Heart left ventricle (tissue), 16 donors: ENCODE data around the gene VWDE. TPM values are rescaled to one million over a fixed set of nuclear protein-coding genes. Genes with fewer than 3 reads are reported as not detected.

Experiments used
- ATAC-seq, 4 donors: fragments of 200-7000 bp; cut with Tn5 transposase; one replicate each; pipeline ENCODE4 v1.9.1; 2020 to 2022; ENCODE audit warnings: moderate library complexity in 4 of 4, mild to moderate bottlenecking in 3 of 4, moderate number of reproducible peaks in 1 of 4
- DNase-seq, 5 donors: peaks; one replicate each; pipeline ENCODE4 v3.0.0-alpha.2; 2020
- H3K27ac ChIP-seq, 12 donors: fragments of 200-600 bp; sonication (generic) in 4 of 12; one replicate each; pipeline versions ENCODE4 v1.5.0 to v1.8.0; 2016 to 2022; ENCODE audit warnings: mild to moderate bottlenecking in 2 of 12
- H3K27me3 ChIP-seq, 9 donors: fragments of 200-600 bp; sonication (generic) in 2 of 9; one replicate each; pipeline versions ENCODE4 v1.5.1 to v1.8.0; 2016 to 2022; ENCODE audit warnings: mild to moderate bottlenecking in 3 of 9
- H3K36me3 ChIP-seq, 9 donors: fragments of 200-600 bp; sonication (generic) in 2 of 9; one replicate each; pipeline versions ENCODE4 v1.5.0 to v1.8.0; 2018 to 2022; ENCODE audit warnings: mild to moderate bottlenecking in 2 of 9
- H3K4me1 ChIP-seq, 12 donors: fragments of 200-600 bp; sonication (generic) in 4 of 12; one replicate each; pipeline versions ENCODE4 v1.5.0 to v1.8.0; 2016 to 2022; ENCODE audit warnings: mild to moderate bottlenecking in 3 of 12
- H3K4me3 ChIP-seq, 12 donors: fragments of 200-600 bp; sonication (generic) in 4 of 12; one replicate each; pipeline versions ENCODE4 v1.5.0 to v1.8.0; 2017 to 2022; ENCODE audit warnings: mild to moderate bottlenecking in 9 of 12, moderate library complexity in 4 of 12
- H3K9me3 ChIP-seq, 12 donors: fragments of 200-600 bp; sonication (generic) in 4 of 12; one replicate each; pipeline versions ENCODE4 v1.5.0 to v1.8.0; 2016 to 2022; ENCODE audit warnings: mild to moderate bottlenecking in 1 of 12
- POLR2A ChIP-seq, 2 donors: fragments of 450-650 bp; IDR thresholded peaks; one replicate each; pipeline ENCODE4 v1.6.1; 2017; ENCODE audit warnings: antibody characterized with exemption in 2 of 2, mild to moderate bottlenecking in 2 of 2, moderate library complexity in 2 of 2
- WGBS, 4 donors: extraction: QIAGEN DNeasy Blood & Tissue Kit in 2 of 4; methylation state at CpG; one replicate each; pipeline versions ENCODE4 v1.1.5 to v1.1.7; 2013 to 2018; 5-methylcytosine and 5-hydroxymethylcytosine counted together
- intact Hi-C, 10 donors: fragments of 100-400 bp; cut with DNase I; formaldehyde crosslinking; loops; one replicate each; pipeline versions ENCODE4 v1.11.1 to v1.14.2; 2022
- polyA plus RNA-seq, 2 donors: library from polyadenylated mRNA; stranded (reverse); fragments of 200-250 nt; gene quantifications; one replicate each; pipeline ENCODE4 v1.2.3, GENCODE V29; 2013
- total RNA-seq, 9 donors: library from RNA; depleted of rRNA in 2 of 9; stranded (reverse); fragments of >200 nt in 2 of 9; fragmentation: NEBNext Ultra II Directional in 3 of 9; extraction: Animal tissue kit (Norgen Biotek cat#: 25700) in 3 of 9; gene quantifications; one replicate each; pipeline versions ENCODE4 v1.1.0 to v1.2.4, GENCODE V29; 2016 to 2023
- TF ChIP-seq, protein P1 (sequence below), 12 donors: fragments of 200-600 bp; sonication (generic) in 4 of 12; IDR thresholded peaks; one replicate each; pipeline versions ENCODE4 v1.5.0 to v1.8.0; 2018 to 2022; ENCODE audit warnings: antibody characterized with exemption in 12 of 12, mild to moderate bottlenecking in 5 of 12
- donor health status: ischemic (EF 13 %, LVEDD 7.1; RV severe dilation, severe dysfunction).
- donor health status: healthy with polysubstance abuse.
- donor health status: DM: no; HTN: yes; CAD: no.
- donor health status: DM: no; HTN: no; CAD: no.
- donor health status: ischemic (EF 25% LVEDD 6.9; RV normal size, moderate dysfunction).
- donor health status: ischemic (EF 25% LVEDD 5.7; RV mildly dilated, moderate dysfunction).
- donor health status: healthy.
- donor health status: DM: yes; HTN: yes; CAD: no.
- donor health status: ischemic (EF 35%, LVEDD 5.7; RV mildly dilated, moderate dysfunction).
- donor health status: nonischemic (EF 11% LVEDD 7.7; RV severe dilation, severe dysfunction).
- donor health status: DM: yes; HTN: yes; CAD: no.
- donor health status: PGD.
- donor health status: ischemic (EF 29% LVEDD 5.4; RV normal size, mild dysfunction).
- donor health status: nonischemic (EF 23%, LVEDD 6.1; RV moderate dilation, normal function).

VWDE gene
- total and polyA plus RNA-seq, 11 donors = 0.07 to 0.58 (median 0.27) TPM; not detected in 8

DNA sequence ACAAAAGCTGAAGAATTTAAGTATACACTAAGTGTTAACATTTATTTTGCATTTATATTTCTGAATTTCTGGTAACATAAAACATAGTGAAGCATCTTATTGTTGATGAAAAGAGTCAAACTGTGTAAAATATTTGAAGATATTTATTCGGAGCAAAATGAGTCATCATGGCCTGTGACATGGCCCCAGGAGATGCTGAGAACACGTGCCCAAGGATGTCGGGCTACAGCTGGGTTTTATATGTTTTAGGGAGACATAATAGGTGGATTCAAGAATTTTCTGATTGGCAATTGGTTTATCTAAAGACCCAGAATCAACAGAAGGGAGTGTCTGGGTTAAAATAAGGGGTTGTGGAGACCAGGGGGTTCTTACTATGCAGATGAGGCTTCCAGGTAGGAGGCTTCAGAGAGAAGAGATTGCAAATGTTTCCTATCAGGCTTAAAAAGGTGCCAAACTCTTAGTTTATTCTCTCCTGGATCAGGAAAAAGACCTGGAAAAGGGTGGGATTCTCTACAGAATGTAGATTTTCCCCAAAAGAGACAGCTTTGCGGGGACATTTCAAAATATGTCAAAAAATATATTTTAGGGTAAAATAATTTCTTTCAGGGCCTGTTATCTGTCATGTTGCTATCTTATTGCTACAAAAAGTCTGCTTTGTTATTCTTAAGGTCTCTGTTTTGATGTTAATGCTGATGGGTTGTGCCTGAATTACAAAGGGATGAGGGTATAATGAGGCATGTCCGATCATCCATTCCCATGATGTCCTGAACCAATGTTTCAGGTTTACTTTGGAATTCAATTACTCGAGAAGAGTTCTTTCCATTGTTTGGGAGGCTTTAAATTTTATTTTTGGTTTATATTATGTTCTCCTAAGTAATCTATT lies 74.5 kb downstream of the VWDE start:
- Histone ChIP-seq H3K9me3 (no peaks in the 10 kb centered on the region), H3K4me3 (no peak overlapping the region), H3K4me1 (no peaks in the 10 kb centered on the region), H3K27ac (no peak overlapping the region), H3K36me3 (no peaks in the 10 kb centered on the region), H3K27me3 (peaks cover 0 to 2% (median 0%) of the 10 kb centered on the region in 9 donors)
- WGBS, 4 donors = 38 to 58% (median 55%) methylated on average over 6 of the region's 6 CpGs
- DNase-seq (no peak), ATAC-seq (no peak)
- no peak for TF ChIP-seq POLR2A (IDR thresholded peaks at IDR 0.05)
- TF ChIP-seq, protein P1, sequence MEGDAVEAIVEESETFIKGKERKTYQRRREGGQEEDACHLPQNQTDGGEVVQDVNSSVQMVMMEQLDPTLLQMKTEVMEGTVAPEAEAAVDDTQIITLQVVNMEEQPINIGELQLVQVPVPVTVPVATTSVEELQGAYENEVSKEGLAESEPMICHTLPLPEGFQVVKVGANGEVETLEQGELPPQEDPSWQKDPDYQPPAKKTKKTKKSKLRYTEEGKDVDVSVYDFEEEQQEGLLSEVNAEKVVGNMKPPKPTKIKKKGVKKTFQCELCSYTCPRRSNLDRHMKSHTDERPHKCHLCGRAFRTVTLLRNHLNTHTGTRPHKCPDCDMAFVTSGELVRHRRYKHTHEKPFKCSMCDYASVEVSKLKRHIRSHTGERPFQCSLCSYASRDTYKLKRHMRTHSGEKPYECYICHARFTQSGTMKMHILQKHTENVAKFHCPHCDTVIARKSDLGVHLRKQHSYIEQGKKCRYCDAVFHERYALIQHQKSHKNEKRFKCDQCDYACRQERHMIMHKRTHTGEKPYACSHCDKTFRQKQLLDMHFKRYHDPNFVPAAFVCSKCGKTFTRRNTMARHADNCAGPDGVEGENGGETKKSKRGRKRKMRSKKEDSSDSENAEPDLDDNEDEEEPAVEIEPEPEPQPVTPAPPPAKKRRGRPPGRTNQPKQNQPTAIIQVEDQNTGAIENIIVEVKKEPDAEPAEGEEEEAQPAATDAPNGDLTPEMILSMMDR (IDR thresholded peaks at IDR 0.05) = no peak
- intact Hi-C loops = no loop called here

DNA sequence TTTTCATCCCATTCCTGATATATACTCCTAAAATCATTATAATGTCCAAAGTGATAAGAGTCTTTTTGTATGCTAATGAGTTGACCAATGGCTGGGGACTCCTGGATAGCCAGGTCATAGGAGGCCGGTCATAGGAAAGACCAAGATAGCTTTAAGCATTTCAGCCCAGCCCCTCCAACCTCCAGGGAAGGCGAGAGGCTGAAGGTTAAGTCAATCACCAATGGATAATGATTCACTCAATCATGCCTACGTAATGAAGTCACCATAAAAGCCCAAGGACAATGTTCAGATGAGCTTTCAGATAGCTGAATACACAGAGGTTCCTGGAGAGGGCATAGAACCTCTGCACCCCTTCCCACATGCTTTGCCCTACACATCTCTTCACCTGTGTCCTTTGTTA lies 75.7 kb downstream of the VWDE start:
- H3K36me3 ChIP-seq = no peaks in the 10 kb centered on the region
- WGBS, 4 donors = 68 to 85% (median 84%) methylated on average over 3 of the region's 3 CpGs
- H3K27ac ChIP-seq = no peak overlapping the region
- intact Hi-C loops = no loop called here
- H3K4me3 ChIP-seq = no peak overlapping the region
- no peak for DNase-seq
- no peaks in the 10 kb centered on the region for H3K9me3 ChIP-seq
- H3K27me3 ChIP-seq = peaks cover 0 to 2% (median 0%) of the 10 kb centered on the region in 9 donors
- no peak for TF ChIP-seq POLR2A (IDR thresholded peaks at IDR 0.05)
- TF ChIP-seq, protein P1 (IDR thresholded peaks at IDR 0.05) = no peak
- H3K4me1 ChIP-seq = no peaks in the 10 kb centered on the region
- no peak for ATAC-seq

DNA sequence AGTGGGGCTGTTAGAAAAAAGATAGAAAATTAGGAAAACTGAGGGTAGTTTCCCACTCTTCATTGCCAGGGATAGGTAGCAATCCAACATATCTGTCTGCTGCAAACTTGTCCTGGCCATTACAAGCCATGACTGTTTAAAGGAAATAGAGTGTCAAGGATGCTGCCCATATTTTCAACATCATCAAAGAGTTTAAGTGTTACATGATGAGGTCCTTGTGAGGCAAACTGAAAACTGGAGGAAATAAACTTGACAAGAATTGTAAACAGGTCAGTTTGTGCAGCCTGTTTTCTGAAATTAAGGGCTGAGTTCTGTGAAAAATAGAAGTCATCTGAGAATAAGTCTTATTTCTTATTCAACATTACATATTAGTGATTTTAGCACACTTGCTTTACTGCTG lies 78.0 kb downstream of the VWDE start:
- intact Hi-C loops = loop anchor here in 1 of 10 donors (2.0 kb wide), 1 partner anchor 259 kb away; no protein-coding TSS in a partner anchor
- DNase-seq = no peak

GRCh38 chr7:12323415-12323814 lies 80.2 kb downstream of the VWDE start:
- WGBS, 4 donors = 67 to 71% (median 69%) methylated on average over 10 of the region's 10 CpGs
- TF ChIP-seq POLR2A (IDR thresholded peaks at IDR 0.05) = no peak
- TF ChIP-seq, protein P1 (IDR thresholded peaks at IDR 0.05) = no peak
- intact Hi-C loops = loop anchor here in 9 of 10 donors (2.0 to 5.0 kb wide), 9 partner anchors 251 to 897 kb away; partner anchors contain the start of gene THSD7A (in 1 of the 9)
- no peak for ATAC-seq
- no peaks in the 10 kb centered on the region for H3K36me3 ChIP-seq
- no peaks in the 10 kb centered on the region for H3K4me1 ChIP-seq
- no peaks in the 10 kb centered on the region for H3K9me3 ChIP-seq
- no peak for DNase-seq
- H3K27ac ChIP-seq = no peak overlapping the region
- H3K27me3 ChIP-seq = peaks cover 0 to 2% (median 0%) of the 10 kb centered on the region in 9 donors
- H3K4me3 ChIP-seq = no peak overlapping the region

More for the DNA sequence above, 78.0 kb downstream of the VWDE start:
- TF ChIP-seq, protein P1 (IDR thresholded peaks at IDR 0.05) = no peak
- no peak for TF ChIP-seq POLR2A (IDR thresholded peaks at IDR 0.05)
- Histone ChIP-seq H3K4me1 (no peaks in the 10 kb centered on the region), H3K27ac (no peak overlapping the region), H3K27me3 (peaks cover 0 to 2% (median 0%) of the 10 kb centered on the region in 9 donors), H3K4me3 (no peak overlapping the region), H3K9me3 (no peaks in the 10 kb centered on the region), H3K36me3 (no peaks in the 10 kb centered on the region)
- ATAC-seq = no peak
